Islet of Langerhans (tissue), 1 donor: ENCODE measurements around the gene HELQ.

ENCODE experiments used
- FAIRE-seq: peaks from one replicate; lab custom pipeline; 2011; peaks lifted over from hg19 to GRCh38; lab: Jason Lieb, UNC

HELQ gene

DNA sequence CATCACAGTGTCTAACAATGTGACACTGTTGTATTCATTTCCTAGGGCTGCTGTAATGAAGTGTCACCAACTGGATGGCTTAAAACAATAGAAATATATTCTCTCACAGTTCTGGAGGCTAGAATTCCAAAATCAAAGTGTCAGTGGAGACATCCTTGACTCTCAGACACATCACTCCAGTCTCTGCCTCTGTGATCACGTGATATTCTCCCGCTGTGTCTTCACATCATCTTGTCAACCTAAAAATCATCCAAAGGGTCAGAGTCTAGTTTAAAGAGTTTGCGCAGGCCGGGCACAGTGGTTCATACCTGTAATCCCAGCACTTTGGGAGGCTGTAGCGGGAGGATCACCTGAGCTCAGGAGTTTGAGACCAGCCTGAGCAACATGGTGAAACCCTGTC lies 84.4 kb downstream of the HELQ start:
- FAIRE-seq, result no peak

DNA sequence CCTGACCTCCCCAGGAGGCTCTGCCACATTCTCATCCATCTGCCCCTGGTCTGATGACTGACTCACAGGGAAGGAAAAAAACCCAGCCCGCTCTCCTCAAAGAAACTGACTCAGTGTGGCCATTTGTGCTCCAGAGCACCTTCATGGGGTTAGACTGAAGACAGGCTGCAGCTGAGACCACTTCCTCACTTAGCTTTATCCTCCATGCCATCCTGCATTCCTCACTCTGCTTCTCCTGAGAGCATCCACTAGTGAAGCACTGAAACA lies 85.0 kb downstream of the HELQ start:
- FAIRE-seq, result no peak

DNA sequence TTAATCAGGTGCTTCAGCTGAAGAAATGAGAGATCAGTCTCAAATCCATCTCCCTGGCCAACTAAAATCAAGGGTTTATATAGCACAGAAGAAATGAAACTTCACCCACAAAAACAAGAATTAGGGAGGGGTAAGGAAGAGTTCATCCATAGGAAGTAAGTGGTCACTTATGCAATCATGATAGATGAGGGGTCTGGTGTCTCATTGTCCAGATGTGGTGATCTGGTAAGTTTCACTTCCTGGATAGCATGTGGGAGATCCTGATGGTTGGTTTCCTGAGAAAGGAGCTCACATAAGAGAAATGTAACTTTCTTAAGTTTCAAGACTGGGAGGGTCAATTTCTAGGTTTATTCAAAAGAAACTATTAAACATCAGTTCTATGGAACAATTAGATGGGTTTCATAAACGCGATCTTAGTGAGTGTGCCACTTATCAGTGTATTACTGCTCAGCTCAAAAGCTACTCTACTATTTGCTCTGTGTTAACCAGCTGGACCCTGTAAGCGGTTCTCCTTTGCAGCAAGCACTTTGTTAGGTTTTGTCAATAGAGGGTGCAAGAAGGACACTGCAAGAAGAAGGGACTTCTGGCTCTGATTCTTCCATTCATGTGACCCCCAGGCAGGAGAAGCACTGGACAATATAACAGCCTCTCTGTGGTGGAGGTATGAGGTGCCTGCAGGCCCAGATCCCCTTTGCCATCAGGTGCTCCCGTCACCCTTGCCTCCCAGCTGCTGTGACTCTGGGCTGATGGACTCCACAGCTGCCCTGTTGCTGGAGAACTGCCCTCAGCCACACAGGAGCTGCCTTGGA lies 85.6 kb downstream of the HELQ start:
- no peak for FAIRE-seq

DNA sequence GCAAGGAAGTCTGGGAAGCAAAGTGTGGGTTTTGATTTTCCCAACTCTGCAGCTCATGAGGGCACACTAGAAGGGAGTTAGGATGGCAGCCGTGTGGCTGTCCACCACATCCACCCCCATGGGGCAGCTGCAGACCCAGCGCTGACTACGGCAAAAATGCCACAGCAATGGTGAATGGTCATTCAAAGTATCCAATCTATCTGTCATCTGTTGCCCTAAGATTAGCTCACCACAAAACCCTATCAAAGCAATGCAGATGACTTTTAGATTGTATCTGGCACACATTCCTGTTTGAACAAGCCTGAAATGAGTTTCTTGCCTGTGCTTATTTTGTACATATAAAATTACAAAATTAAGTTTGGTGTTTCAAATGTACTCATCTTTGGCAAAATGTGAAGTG lies 91.3 kb downstream of the HELQ start:
- no peak for FAIRE-seq

DNA sequence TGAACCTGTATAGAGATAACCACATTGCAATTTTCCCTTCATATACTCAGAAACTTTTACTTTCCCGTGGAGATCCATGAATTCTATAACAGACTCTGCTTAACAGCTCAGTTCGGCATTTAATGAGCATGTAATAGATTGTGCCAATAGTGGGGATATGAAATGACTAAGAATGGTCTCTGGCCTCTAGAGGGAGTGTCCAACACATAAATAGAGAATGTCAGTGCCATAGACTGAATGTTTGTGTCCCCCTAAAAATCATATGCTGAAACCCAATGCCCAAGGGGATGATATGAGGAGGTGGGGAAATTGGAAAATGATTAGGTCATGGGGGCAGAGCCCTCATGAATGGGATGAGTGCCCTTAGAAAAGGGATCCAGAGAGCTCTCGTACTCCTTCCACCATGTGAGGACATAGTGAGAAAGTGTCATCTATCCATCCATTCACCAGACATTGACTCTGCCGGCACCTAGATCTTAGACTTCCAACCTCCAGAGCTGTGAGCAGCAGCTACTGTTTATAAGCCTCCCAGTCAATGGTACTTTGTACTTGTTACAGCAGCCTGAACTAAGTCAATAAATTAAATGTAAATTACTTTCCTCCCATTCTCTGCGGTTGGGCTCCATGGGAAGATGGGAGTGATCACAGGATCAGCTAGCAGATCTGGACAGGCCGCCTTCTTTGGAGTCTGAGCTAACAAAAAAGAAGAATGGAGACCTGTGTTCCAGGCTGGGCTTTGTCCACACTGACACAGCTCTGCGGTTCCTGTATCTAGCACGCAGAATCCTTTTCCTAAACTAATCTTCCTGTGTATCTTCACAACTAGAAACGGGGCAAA lies 92.9 kb downstream of the HELQ start:
- FAIRE-seq, result no peak

DNA sequence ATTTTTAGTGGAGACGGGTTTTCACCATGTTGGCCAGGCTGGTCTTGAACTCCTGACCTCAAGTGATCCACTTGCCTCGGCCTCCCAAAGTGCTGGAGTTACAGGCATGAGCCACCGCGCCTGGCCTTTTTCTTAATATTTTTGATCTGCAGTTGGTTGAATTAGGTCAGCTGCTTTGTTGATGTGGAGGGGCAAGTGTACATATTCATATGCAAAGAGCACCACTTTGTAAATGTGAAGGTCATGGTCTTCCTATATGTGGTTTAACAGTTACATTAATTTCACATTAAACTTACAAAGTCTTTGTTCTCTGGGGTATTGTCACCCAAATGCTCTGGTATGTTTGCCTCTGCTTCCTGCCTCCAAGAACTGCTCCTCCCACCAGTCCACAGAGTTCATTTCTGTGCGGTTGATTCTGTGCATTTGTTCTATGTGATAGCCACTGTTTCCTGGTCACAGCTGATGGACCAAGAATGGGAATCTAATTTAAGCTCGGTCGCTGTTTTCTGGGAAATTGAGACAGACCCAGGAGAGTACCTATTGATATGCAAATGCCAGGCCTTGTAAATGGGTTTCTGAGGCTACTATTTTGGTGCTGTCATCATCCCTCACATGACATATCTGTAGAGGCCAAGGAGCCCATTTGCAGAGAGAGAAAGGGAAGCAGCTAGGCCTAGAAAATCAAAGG lies 94.1 kb downstream of the HELQ start:
- FAIRE-seq, result no peak

DNA sequence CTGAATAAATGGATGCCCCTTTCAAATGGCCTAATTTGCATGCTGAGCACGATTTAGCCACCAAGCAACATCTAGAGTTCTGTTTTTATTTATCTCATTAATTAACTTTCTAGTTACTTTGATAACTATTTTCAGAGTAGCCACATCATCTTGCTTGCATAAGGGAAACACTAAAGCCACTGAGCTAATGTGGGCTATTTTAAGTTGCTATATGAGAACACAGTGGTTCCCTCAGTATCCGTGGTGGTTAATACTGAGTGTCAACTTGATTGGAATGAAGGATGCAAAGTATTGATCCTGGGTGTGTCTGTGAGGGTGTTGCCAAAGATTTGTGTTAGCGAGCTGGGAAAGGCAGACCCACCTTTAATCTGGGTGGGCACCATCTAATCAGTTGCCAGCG lies 95.6 kb downstream of the HELQ start:
- no peak for FAIRE-seq

DNA sequence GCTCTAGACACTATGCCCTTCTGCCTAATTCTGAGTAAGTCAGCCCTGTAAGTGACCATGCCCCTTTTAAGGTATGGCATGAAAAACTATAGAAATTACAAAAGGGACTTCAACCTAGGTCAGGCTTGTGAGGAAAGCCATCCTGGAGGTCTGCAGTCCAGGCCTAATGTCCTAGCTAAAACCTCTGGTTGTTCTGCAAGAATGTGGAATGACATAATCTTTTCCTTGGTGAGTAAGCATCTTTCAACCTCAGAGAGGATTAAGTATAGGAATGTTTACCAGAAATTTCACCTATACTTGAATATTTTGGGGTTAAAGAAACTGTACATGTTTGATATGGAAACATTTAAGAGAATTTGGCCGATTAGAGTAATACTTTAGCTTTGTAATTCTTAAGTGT lies 97.2 kb downstream of the HELQ start:
- no peak for FAIRE-seq
